HG03095 (cell line): ENCODE data around the gene TBC1D10A.

Source experiments
- ATAC-seq: cut with Tn5 transposase; IDR thresholded peaks from one replicate; pipeline ENCODE4 v1.9.1; 2021; ENCODE audit warnings: moderate library complexity; ENCODE audit not compliant: unreplicated experiment

The TBC1D10A gene

GRCh38 chr22:30268331-30268730, 58.4 kb downstream of the TBC1D10A start:
- ATAC-seq: no peak

GRCh38 chr22:30267382-30268302, 59.1 kb downstream of the TBC1D10A start:
- no peak for ATAC-seq

- ATAC-seq: no peak
Observed at GRCh38 chr22:30266445-30267381, 60.0 kb downstream of the TBC1D10A start, which contains the start of gene OSM. TSS of gene OSM (minus strand) at chr22:30266851. CDS start at chr22:30266799, 52 bp downstream.

- ATAC-seq: peak; percentile 65
Observed at GRCh38 chr22:30265823-30266444, 60.8 kb downstream of the TBC1D10A start.

GRCh38 chr22:30265131-30265720, 61.5 kb downstream of the TBC1D10A start:
- ATAC-seq: no peak

GRCh38 chr22:30263883-30264282, 62.9 kb downstream of the TBC1D10A start:
- ATAC-seq: no peak

GRCh38 chr22:30262917-30263741, 63.6 kb downstream of the TBC1D10A start:
- ATAC-seq: no peak

- ATAC-seq: no peak
Observed at GRCh38 chr22:30262112-30262511, 64.6 kb downstream of the TBC1D10A start.

GRCh38 chr22:30261134-30261533, 65.6 kb downstream of the TBC1D10A start:
- no peak for ATAC-seq

- no peak for ATAC-seq
Observed at GRCh38 chr22:30260682-30261081, 66.1 kb downstream of the TBC1D10A start.

- no peak for ATAC-seq
Observed at GRCh38 chr22:30260276-30260675, 66.5 kb downstream of the TBC1D10A start.

- ATAC-seq: no peak
Observed at GRCh38 chr22:30254314-30254713, 72.4 kb downstream of the TBC1D10A start.

- ATAC-seq: no peak
Observed at GRCh38 chr22:30253205-30253852, 73.4 kb downstream of the TBC1D10A start.

- ATAC-seq: no peak
Observed at GRCh38 chr22:30252411-30253204, 74.1 kb downstream of the TBC1D10A start.

- no peak for ATAC-seq
Observed at GRCh38 chr22:30251711-30252110, 75.0 kb downstream of the TBC1D10A start.

- no peak for ATAC-seq
Observed at GRCh38 chr22:30250661-30251267, 76.0 kb downstream of the TBC1D10A start.

- ATAC-seq: no peak
Observed at GRCh38 chr22:30250039-30250565, 76.6 kb downstream of the TBC1D10A start.
